IPS-15b (cell line): Measurements from ENCODE around the gene TLR2.

ENCODE experiments used
- H3K27me3 ChIP-seq: one replicate; pipeline ENCODE4 v1.6.1; 2013; ENCODE audit warnings: low read length; ENCODE audit not compliant: control insufficient read depth, insufficient read depth
- H3K36me3 ChIP-seq: one replicate; pipeline ENCODE4 v1.6.1; 2013; ENCODE audit warnings: low read length; ENCODE audit not compliant: control insufficient read depth, insufficient read depth
- H3K4me1 ChIP-seq: one replicate; pipeline ENCODE4 v1.6.1; 2013; ENCODE audit warnings: mild to moderate bottlenecking, low read length; ENCODE audit not compliant: control insufficient read depth, insufficient read depth
- H3K4me3 ChIP-seq: one replicate; pipeline ENCODE4 v1.5.1; 2013; ENCODE audit warnings: low read depth, low read length
- H3K9ac ChIP-seq: one replicate; pipeline ENCODE4 v1.6.1; 2013; ENCODE audit warnings: low read depth, mild to moderate bottlenecking, low read length
- H3K9me3 ChIP-seq: one replicate; pipeline ENCODE4 v1.6.1; 2013; ENCODE audit warnings: mild to moderate bottlenecking, low read length; ENCODE audit not compliant: control insufficient read depth, insufficient read depth

Gene TLR2

GRCh38 chr4:153722036-153722435 is 38.0 kb downstream of the TLR2 start:
- H3K9me3 ChIP-seq: no peaks in the 10 kb centered on the region
- H3K4me3 ChIP-seq: no peak overlapping the region
- no peaks in the 10 kb centered on the region for H3K36me3 ChIP-seq
- H3K9ac ChIP-seq: no peak overlapping the region
- no peaks in the 10 kb centered on the region for H3K4me1 ChIP-seq
- H3K27me3 ChIP-seq: no peaks in the 10 kb centered on the region

- no peak overlapping the region for H3K4me3 ChIP-seq
- no peaks in the 10 kb centered on the region for H3K9me3 ChIP-seq
- H3K36me3 ChIP-seq: no peaks in the 10 kb centered on the region
- H3K27me3 ChIP-seq: no peaks in the 10 kb centered on the region
- H3K9ac ChIP-seq: no peak overlapping the region
- no peaks in the 10 kb centered on the region for H3K4me1 ChIP-seq
Observed at GRCh38 chr4:153724606-153725005, 40.5 kb downstream of the TLR2 start.

GRCh38 chr4:153725136-153725830 is 41.2 kb downstream of the TLR2 start:
- Histone ChIP-seq H3K9me3 (no peaks in the 10 kb centered on the region), H3K4me3 (no peak overlapping the region), H3K27me3 (no peaks in the 10 kb centered on the region), H3K4me1 (no peaks in the 10 kb centered on the region), H3K9ac (no peak overlapping the region), H3K36me3 (no peaks in the 10 kb centered on the region)

GRCh38 chr4:153725831-153726154 is 41.7 kb downstream of the TLR2 start:
- no peak overlapping the region for H3K4me3 ChIP-seq
- no peaks in the 10 kb centered on the region for H3K9me3 ChIP-seq
- no peaks in the 10 kb centered on the region for H3K36me3 ChIP-seq
- no peaks in the 10 kb centered on the region for H3K4me1 ChIP-seq
- H3K9ac ChIP-seq: no peak overlapping the region
- no peaks in the 10 kb centered on the region for H3K27me3 ChIP-seq

- no peaks in the 10 kb centered on the region for H3K9me3 ChIP-seq
- no peak overlapping the region for H3K9ac ChIP-seq
- H3K27me3 ChIP-seq: no peaks in the 10 kb centered on the region
- H3K4me3 ChIP-seq: no peak overlapping the region
- no peaks in the 10 kb centered on the region for H3K36me3 ChIP-seq
- H3K4me1 ChIP-seq: no peaks in the 10 kb centered on the region
Observed at GRCh38 chr4:153728151-153728550, 44.1 kb downstream of the TLR2 start.

- no peak overlapping the region for H3K4me3 ChIP-seq
- no peaks in the 10 kb centered on the region for H3K36me3 ChIP-seq
- no peaks in the 10 kb centered on the region for H3K4me1 ChIP-seq
- H3K27me3 ChIP-seq: no peaks in the 10 kb centered on the region
- H3K9ac ChIP-seq: no peak overlapping the region
- no peaks in the 10 kb centered on the region for H3K9me3 ChIP-seq
Observed at GRCh38 chr4:153728660-153729059, 44.6 kb downstream of the TLR2 start.

GRCh38 chr4:153729895-153730294 is 45.8 kb downstream of the TLR2 start:
- H3K4me3 ChIP-seq: no peak overlapping the region
- no peaks in the 10 kb centered on the region for H3K4me1 ChIP-seq
- H3K9ac ChIP-seq: no peak overlapping the region
- no peaks in the 10 kb centered on the region for H3K36me3 ChIP-seq
- no peaks in the 10 kb centered on the region for H3K27me3 ChIP-seq
- H3K9me3 ChIP-seq: no peaks in the 10 kb centered on the region

- no peaks in the 10 kb centered on the region for H3K9me3 ChIP-seq
- H3K4me1 ChIP-seq: no peaks in the 10 kb centered on the region
- no peak overlapping the region for H3K9ac ChIP-seq
- no peak overlapping the region for H3K4me3 ChIP-seq
- no peaks in the 10 kb centered on the region for H3K27me3 ChIP-seq
- H3K36me3 ChIP-seq: no peaks in the 10 kb centered on the region
Observed at GRCh38 chr4:153731239-153731638, 47.2 kb downstream of the TLR2 start.

- Histone ChIP-seq H3K36me3 (no peaks in the 10 kb centered on the region), H3K4me1 (no peaks in the 10 kb centered on the region), H3K9ac (no peak overlapping the region), H3K9me3 (no peaks in the 10 kb centered on the region), H3K4me3 (no peak overlapping the region), H3K27me3 (no peaks in the 10 kb centered on the region)
Observed at GRCh38 chr4:153733751-153734448, 49.8 kb downstream of the TLR2 start.

- H3K4me1 ChIP-seq: no peaks in the 10 kb centered on the region
- no peaks in the 10 kb centered on the region for H3K27me3 ChIP-seq
- H3K9me3 ChIP-seq: no peaks in the 10 kb centered on the region
- no peaks in the 10 kb centered on the region for H3K36me3 ChIP-seq
- no peak overlapping the region for H3K9ac ChIP-seq
- no peak overlapping the region for H3K4me3 ChIP-seq
Observed at GRCh38 chr4:153735906-153736461, 51.9 kb downstream of the TLR2 start.

- no peak overlapping the region for H3K4me3 ChIP-seq
- H3K4me1 ChIP-seq: no peaks in the 10 kb centered on the region
- no peaks in the 10 kb centered on the region for H3K27me3 ChIP-seq
- no peak overlapping the region for H3K9ac ChIP-seq
- H3K9me3 ChIP-seq: no peaks in the 10 kb centered on the region
- H3K36me3 ChIP-seq: no peaks in the 10 kb centered on the region
Observed at GRCh38 chr4:153741541-153741940, 57.5 kb downstream of the TLR2 start.

- Histone ChIP-seq H3K9ac (no peak overlapping the region), H3K36me3 (no peaks in the 10 kb centered on the region), H3K4me3 (no peak overlapping the region), H3K4me1 (no peaks in the 10 kb centered on the region), H3K27me3 (no peaks in the 10 kb centered on the region), H3K9me3 (no peaks in the 10 kb centered on the region)
Observed at GRCh38 chr4:153745651-153746050, 61.6 kb downstream of the TLR2 start.
